ENCODE results near the gene SLC17A3.

The SLC17A3 gene

GRCh38 chr6:25832307-25832662 is 41.8 kb downstream of the SLC17A3 start:
- TF ChIP-seq ZBTB7A (IDR thresholded peaks at IDR 0.05; ENCODE audit: low read depth): no peak
- TF ChIP-seq USF1 (IDR thresholded peaks at IDR 0.05): no peak
- TF ChIP-seq TEAD4 (IDR thresholded peaks at IDR 0.05): no peak
- no peak for TF ChIP-seq EGR1 (IDR thresholded peaks at IDR 0.05)
- TF ChIP-seq YY1 (IDR thresholded peaks at IDR 0.05; ENCODE audit: low read depth): no peak
- no peak for TF ChIP-seq FOXM1 (IDR thresholded peaks at IDR 0.05; ENCODE audit: borderline replicate concordance, low read depth)
- no peak for TF ChIP-seq EP300 (IDR thresholded peaks at IDR 0.05; ENCODE audit: borderline replicate concordance)
- TF ChIP-seq NFIC (IDR thresholded peaks at IDR 0.05): no peak
- TF ChIP-seq TCF12 (IDR thresholded peaks at IDR 0.05; ENCODE audit: low read depth): no peak
- TF ChIP-seq RAD21 (IDR thresholded peaks at IDR 0.05; ENCODE audit: low read depth): no peak
- no peak for TF ChIP-seq CREB1 (IDR thresholded peaks at IDR 0.05; ENCODE audit: low read depth)
- TF ChIP-seq CEBPB (IDR thresholded peaks at IDR 0.05): no peak
- TF ChIP-seq TAF1 (IDR thresholded peaks at IDR 0.05; ENCODE audit: low read depth): no peak
- TF ChIP-seq, protein P1, sequence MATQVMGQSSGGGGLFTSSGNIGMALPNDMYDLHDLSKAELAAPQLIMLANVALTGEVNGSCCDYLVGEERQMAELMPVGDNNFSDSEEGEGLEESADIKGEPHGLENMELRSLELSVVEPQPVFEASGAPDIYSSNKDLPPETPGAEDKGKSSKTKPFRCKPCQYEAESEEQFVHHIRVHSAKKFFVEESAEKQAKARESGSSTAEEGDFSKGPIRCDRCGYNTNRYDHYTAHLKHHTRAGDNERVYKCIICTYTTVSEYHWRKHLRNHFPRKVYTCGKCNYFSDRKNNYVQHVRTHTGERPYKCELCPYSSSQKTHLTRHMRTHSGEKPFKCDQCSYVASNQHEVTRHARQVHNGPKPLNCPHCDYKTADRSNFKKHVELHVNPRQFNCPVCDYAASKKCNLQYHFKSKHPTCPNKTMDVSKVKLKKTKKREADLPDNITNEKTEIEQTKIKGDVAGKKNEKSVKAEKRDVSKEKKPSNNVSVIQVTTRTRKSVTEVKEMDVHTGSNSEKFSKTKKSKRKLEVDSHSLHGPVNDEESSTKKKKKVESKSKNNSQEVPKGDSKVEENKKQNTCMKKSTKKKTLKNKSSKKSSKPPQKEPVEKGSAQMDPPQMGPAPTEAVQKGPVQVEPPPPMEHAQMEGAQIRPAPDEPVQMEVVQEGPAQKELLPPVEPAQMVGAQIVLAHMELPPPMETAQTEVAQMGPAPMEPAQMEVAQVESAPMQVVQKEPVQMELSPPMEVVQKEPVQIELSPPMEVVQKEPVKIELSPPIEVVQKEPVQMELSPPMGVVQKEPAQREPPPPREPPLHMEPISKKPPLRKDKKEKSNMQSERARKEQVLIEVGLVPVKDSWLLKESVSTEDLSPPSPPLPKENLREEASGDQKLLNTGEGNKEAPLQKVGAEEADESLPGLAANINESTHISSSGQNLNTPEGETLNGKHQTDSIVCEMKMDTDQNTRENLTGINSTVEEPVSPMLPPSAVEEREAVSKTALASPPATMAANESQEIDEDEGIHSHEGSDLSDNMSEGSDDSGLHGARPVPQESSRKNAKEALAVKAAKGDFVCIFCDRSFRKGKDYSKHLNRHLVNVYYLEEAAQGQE (IDR thresholded peaks at IDR 0.05; ENCODE audit: low read depth): no peak
- TF ChIP-seq, protein P2, sequence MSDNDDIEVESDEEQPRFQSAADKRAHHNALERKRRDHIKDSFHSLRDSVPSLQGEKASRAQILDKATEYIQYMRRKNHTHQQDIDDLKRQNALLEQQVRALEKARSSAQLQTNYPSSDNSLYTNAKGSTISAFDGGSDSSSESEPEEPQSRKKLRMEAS (IDR thresholded peaks at IDR 0.05): no peak

GRCh38 chr6:25831532-25832306 is 42.3 kb downstream of the SLC17A3 start, which contains the start of gene SLC17A1:
SLC17A1 (minus strand) TSS chr6:25832052; CDS start chr6:25830557, 1,495 bp downstream.
- TF ChIP-seq, protein P1 (IDR thresholded peaks at IDR 0.05; ENCODE audit: low read depth): no peak
- no peak for TF ChIP-seq ZBTB7A (IDR thresholded peaks at IDR 0.05; ENCODE audit: low read depth)
- no peak for TF ChIP-seq CEBPB (IDR thresholded peaks at IDR 0.05)
- no peak for TF ChIP-seq TEAD4 (IDR thresholded peaks at IDR 0.05)
- TF ChIP-seq FOXM1 (IDR thresholded peaks at IDR 0.05; ENCODE audit: borderline replicate concordance, low read depth): no peak
- no peak for TF ChIP-seq CREB1 (IDR thresholded peaks at IDR 0.05; ENCODE audit: low read depth)
- no peak for TF ChIP-seq TCF12 (IDR thresholded peaks at IDR 0.05; ENCODE audit: low read depth)
- no peak for TF ChIP-seq TAF1 (IDR thresholded peaks at IDR 0.05; ENCODE audit: low read depth)
- TF ChIP-seq EP300 (IDR thresholded peaks at IDR 0.05; ENCODE audit: borderline replicate concordance): no peak
- no peak for TF ChIP-seq RAD21 (IDR thresholded peaks at IDR 0.05; ENCODE audit: low read depth)
- no peak for TF ChIP-seq NFIC (IDR thresholded peaks at IDR 0.05)
- TF ChIP-seq USF1 (IDR thresholded peaks at IDR 0.05): no peak
- TF ChIP-seq, protein P2 (IDR thresholded peaks at IDR 0.05): no peak
- no peak for TF ChIP-seq EGR1 (IDR thresholded peaks at IDR 0.05)
- TF ChIP-seq YY1 (IDR thresholded peaks at IDR 0.05; ENCODE audit: low read depth): no peak

GRCh38 chr6:25830458-25830857 is 43.6 kb downstream of the SLC17A3 start:
- no peak for TF ChIP-seq CREB1 (IDR thresholded peaks at IDR 0.05; ENCODE audit: low read depth)
- no peak for TF ChIP-seq FOXM1 (IDR thresholded peaks at IDR 0.05; ENCODE audit: borderline replicate concordance, low read depth)
- no peak for TF ChIP-seq RAD21 (IDR thresholded peaks at IDR 0.05; ENCODE audit: low read depth)
- no peak for TF ChIP-seq TAF1 (IDR thresholded peaks at IDR 0.05; ENCODE audit: low read depth)

DNA sequence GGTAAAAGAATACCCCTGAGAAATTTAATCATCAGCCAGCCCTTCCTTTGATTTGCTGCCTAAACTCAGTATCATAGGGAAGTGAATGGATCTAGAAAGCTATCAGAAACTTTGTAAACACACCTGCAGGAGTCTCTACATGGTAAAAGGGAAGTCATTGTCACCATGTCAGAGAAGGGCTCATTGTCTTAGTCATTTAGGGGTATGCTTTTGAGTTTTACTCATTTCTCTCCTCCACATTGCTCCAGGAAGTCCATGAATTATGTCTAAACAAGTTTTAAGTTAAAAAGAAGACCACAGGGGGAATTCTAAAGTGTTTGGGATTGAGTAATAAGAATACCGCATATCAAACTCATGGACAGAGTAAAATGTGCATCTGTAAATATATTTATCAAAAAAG is 44.7 kb downstream of the SLC17A3 start:
- TF ChIP-seq EGR1 (IDR thresholded peaks at IDR 0.05): no peak

- TF ChIP-seq FOXM1 (IDR thresholded peaks at IDR 0.05; ENCODE audit: borderline replicate concordance, low read depth): no peak
- no peak for TF ChIP-seq USF1 (IDR thresholded peaks at IDR 0.05)
- no peak for TF ChIP-seq YY1 (IDR thresholded peaks at IDR 0.05; ENCODE audit: low read depth)
- TF ChIP-seq, protein P2 (IDR thresholded peaks at IDR 0.05): no peak
- no peak for TF ChIP-seq EP300 (IDR thresholded peaks at IDR 0.05; ENCODE audit: borderline replicate concordance)
- no peak for TF ChIP-seq TCF12 (IDR thresholded peaks at IDR 0.05; ENCODE audit: low read depth)
- TF ChIP-seq, protein P1 (IDR thresholded peaks at IDR 0.05; ENCODE audit: low read depth): no peak
- no peak for TF ChIP-seq ZBTB7A (IDR thresholded peaks at IDR 0.05; ENCODE audit: low read depth)
- no peak for TF ChIP-seq TEAD4 (IDR thresholded peaks at IDR 0.05)
- TF ChIP-seq CEBPB (IDR thresholded peaks at IDR 0.05): no peak
- TF ChIP-seq TAF1 (IDR thresholded peaks at IDR 0.05; ENCODE audit: low read depth): no peak
- no peak for TF ChIP-seq EGR1 (IDR thresholded peaks at IDR 0.05)
- no peak for TF ChIP-seq NFIC (IDR thresholded peaks at IDR 0.05)
These were observed 52.7 kb downstream of the SLC17A3 start for GRCh38 chr6:25821341-25821740.
